Neural crest cell (in vitro differentiated cells): ENCODE results near the gene NAA38. TPM values are rescaled to one million over a fixed set of nuclear protein-coding genes. Genes with fewer than 3 reads are reported as not detected.

Source experiments
- DNase-seq: peaks from one replicate; pipeline ENCODE4 v3.0.0; 2021; ENCODE audit warnings: low read depth, mixed read lengths, low spot score
- H3K27ac Mint-ChIP-seq: one replicate; pipeline ENCODE4 v1.8.0; 2021; ENCODE audit warnings: mild to moderate bottlenecking, mixed read lengths; ENCODE audit not compliant: unreplicated experiment
- H3K27me3 Mint-ChIP-seq: 2 replicates; pipeline ENCODE4 v1.8.0; 2021; ENCODE audit warnings: low read depth, mild to moderate bottlenecking, mixed read lengths
- H3K36me3 Mint-ChIP-seq: 2 replicates; pipeline ENCODE4 v1.8.0; 2021; ENCODE audit warnings: low read depth, mild to moderate bottlenecking, mixed read lengths
- H3K4me1 Mint-ChIP-seq: 2 replicates; pipeline ENCODE4 v1.8.0; 2021; ENCODE audit warnings: mixed read lengths
- H3K4me3 Mint-ChIP-seq: one replicate; pipeline ENCODE4 v1.8.0; 2021; ENCODE audit warnings: mild to moderate bottlenecking, mixed read lengths
- H3K9me3 Mint-ChIP-seq: 2 replicates; pipeline ENCODE4 v1.8.0; 2021; ENCODE audit warnings: mixed read lengths
- CTCF ChIP-seq: fragments of 200-600 bp; sonication (generic); conservative IDR thresholded peaks from 2 replicates; pipeline ENCODE4 v1.5.0; 2021; ENCODE audit warnings: antibody characterized with exemption, mild to moderate bottlenecking
- total RNA-seq: library from RNA; stranded (reverse); gene quantifications from 2 replicates; pipeline ENCODE4 v1.2.1, GENCODE V29; 2021

Gene NAA38
- total RNA-seq, 1 donor from 2014 or later: 83.4 TPM

GRCh38 chr17:7851438-7852261 is 5.7 kb downstream of the NAA38 start:
- H3K9me3 Mint-ChIP-seq: no peaks in the 10 kb centered on the region
- DNase-seq: peak; percentile 93
- peaks cover 10% of the 10 kb centered on the region for H3K27me3 Mint-ChIP-seq
- H3K27ac Mint-ChIP-seq: no peak overlapping the region
- peaks cover 7% of the 10 kb centered on the region for H3K36me3 Mint-ChIP-seq
- H3K4me3 Mint-ChIP-seq: peak overlapping the region; percentile 83
- H3K4me1 Mint-ChIP-seq: peaks cover 10% of the 10 kb centered on the region
- peak; percentile 91 for TF ChIP-seq CTCF

DNA sequence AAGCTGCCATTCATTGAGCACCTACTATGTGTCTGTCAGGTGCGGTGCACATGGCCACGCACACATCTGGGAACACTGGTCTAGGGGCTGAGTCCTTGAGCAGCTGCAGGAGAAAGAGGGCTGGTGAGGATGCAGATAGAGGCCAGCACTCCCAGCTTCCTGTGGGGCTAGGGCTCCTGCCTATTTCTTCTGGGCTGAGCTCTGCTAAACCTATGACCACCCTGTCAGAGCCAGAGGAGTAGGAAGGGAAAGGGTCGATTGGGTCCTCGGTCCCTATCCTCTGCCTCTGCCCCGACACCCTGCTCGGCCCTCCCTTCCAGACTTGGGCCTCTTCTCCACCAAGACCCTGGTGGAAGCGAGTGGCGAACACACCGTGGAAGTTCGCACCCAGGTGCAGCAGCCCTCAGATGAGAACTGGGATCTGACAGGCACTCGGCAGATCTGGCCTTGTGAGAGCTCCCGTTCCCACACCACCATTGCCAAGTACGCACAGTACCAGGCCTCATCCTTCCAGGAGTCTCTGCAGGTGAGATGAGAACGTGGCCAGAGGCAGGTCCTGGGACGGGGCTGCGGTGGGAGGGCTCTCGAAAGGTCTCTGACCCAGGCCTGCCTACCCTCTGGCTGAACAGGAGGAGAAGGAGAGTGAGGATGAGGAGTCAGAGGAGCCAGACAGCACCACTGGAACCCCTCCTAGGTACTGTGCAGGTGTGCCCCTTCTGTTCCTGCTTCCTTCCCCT is 6.5 kb downstream of the NAA38 start:
- H3K27ac Mint-ChIP-seq: no peak overlapping the region
- peaks cover 7% of the 10 kb centered on the region for H3K36me3 Mint-ChIP-seq
- peaks cover 6% of the 10 kb centered on the region for H3K27me3 Mint-ChIP-seq
- peaks cover 10% of the 10 kb centered on the region for H3K4me1 Mint-ChIP-seq
- no peak for DNase-seq
- peak overlapping the region; percentile 59 for H3K4me3 Mint-ChIP-seq
- no peak for TF ChIP-seq CTCF
- no peaks in the 10 kb centered on the region for H3K9me3 Mint-ChIP-seq

DNA sequence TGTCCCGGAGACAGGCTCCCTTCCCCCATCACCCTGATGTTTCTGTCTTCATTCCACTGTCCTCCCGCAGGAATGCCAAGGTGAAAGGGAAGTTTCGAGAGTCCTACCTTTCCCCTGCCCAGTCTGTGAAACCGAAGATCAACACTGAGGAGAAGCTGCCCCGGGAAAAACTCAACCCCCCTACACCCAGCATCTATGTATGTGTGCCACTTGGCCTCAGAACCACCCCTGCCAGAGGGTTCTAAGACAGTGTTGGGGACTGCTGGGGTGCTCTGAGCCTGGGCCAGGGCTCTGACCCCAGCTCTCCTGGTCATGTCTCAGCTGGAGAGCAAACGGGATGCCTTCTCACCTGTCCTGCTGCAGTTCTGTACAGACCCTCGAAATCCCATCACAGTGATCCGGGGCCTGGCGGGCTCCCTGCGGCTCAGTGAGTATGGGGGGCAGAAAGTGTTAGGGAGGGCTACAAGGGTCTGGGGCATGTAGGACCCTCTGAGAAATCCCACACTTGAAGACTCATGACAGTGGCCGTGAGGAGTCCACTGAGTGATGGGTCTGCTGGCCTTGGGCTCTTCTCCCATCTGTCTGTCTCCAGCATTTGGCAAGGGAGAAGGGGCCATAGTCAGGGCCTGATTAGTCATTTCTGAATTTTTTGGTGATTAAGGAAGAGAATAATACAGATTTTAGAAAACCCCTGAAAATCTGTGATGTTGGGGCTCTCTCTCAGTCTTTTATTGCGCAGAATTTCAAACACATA is 7.4 kb downstream of the NAA38 start:
- peaks cover 3% of the 10 kb centered on the region for H3K27me3 Mint-ChIP-seq
- DNase-seq: no peak
- peaks cover 7% of the 10 kb centered on the region for H3K36me3 Mint-ChIP-seq
- no peaks in the 10 kb centered on the region for H3K9me3 Mint-ChIP-seq
- H3K27ac Mint-ChIP-seq: no peak overlapping the region
- peak overlapping the region; percentile 59 for H3K4me3 Mint-ChIP-seq
- no peak for TF ChIP-seq CTCF
- peaks cover 10% of the 10 kb centered on the region for H3K4me1 Mint-ChIP-seq

DNA sequence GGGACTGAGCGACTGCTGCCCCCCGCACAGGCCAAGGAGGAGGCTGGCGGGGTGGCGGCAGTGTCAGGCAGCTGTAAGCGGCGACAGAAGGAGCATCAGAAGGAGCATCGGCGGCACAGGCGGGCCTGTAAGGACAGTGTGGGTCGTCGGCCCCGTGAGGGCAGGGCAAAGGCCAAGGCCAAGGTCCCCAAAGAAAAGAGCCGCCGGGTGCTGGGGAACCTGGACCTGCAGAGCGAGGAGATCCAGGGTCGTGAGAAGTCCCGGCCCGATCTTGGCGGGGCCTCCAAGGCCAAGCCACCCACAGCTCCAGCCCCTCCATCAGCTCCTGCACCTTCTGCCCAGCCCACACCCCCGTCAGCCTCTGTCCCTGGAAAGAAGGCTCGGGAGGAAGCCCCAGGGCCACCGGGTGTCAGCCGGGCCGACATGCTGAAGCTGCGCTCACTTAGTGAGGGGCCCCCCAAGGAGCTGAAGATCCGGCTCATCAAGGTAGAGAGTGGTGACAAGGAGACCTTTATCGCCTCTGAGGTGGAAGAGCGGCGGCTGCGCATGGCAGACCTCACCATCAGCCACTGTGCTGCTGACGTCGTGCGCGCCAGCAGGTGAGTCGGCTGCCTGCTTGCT is 8.1 kb downstream of the NAA38 start:
- TF ChIP-seq CTCF: no peak
- H3K27me3 Mint-ChIP-seq: peaks cover 5% of the 10 kb centered on the region
- H3K4me1 Mint-ChIP-seq: peaks cover 12% of the 10 kb centered on the region
- no peak for DNase-seq
- H3K36me3 Mint-ChIP-seq: peaks cover 7% of the 10 kb centered on the region
- peak overlapping the region; percentile 59 for H3K4me3 Mint-ChIP-seq
- H3K9me3 Mint-ChIP-seq: no peaks in the 10 kb centered on the region
- no peak overlapping the region for H3K27ac Mint-ChIP-seq

- no peak overlapping the region for H3K4me3 Mint-ChIP-seq
- H3K27me3 Mint-ChIP-seq: peaks cover 6% of the 10 kb centered on the region
- no peak for DNase-seq
- no peak for TF ChIP-seq CTCF
- peaks cover 11% of the 10 kb centered on the region for H3K4me1 Mint-ChIP-seq
- H3K27ac Mint-ChIP-seq: no peak overlapping the region
- peaks cover 7% of the 10 kb centered on the region for H3K36me3 Mint-ChIP-seq
- no peaks in the 10 kb centered on the region for H3K9me3 Mint-ChIP-seq
Observed at GRCh38 chr17:7848739-7849129, 8.6 kb downstream of the NAA38 start.
